Hepatocyte (in vitro differentiated cells): ENCODE results near the gene SREBF1.

Source experiments
- EZH2phosphoT487 ChIP-seq: fragments of 200-600 bp; sonication (generic); IDR thresholded peaks from one replicate; pipeline ENCODE4 v1.6.1; 2018; ENCODE audit warnings: antibody characterized with exemption, mild to moderate bottlenecking, low read depth, moderate library complexity; ENCODE audit not compliant: unreplicated experiment, severe bottlenecking
- TF ChIP-seq, protein P1 (sequence below): fragments of 200-600 bp; sonication (generic); IDR thresholded peaks from 2 replicates; pipeline ENCODE4 v1.5.1; 2016; ENCODE audit warnings: antibody characterized with exemption, mild to moderate bottlenecking; ENCODE audit not compliant: poor library complexity

DNA sequence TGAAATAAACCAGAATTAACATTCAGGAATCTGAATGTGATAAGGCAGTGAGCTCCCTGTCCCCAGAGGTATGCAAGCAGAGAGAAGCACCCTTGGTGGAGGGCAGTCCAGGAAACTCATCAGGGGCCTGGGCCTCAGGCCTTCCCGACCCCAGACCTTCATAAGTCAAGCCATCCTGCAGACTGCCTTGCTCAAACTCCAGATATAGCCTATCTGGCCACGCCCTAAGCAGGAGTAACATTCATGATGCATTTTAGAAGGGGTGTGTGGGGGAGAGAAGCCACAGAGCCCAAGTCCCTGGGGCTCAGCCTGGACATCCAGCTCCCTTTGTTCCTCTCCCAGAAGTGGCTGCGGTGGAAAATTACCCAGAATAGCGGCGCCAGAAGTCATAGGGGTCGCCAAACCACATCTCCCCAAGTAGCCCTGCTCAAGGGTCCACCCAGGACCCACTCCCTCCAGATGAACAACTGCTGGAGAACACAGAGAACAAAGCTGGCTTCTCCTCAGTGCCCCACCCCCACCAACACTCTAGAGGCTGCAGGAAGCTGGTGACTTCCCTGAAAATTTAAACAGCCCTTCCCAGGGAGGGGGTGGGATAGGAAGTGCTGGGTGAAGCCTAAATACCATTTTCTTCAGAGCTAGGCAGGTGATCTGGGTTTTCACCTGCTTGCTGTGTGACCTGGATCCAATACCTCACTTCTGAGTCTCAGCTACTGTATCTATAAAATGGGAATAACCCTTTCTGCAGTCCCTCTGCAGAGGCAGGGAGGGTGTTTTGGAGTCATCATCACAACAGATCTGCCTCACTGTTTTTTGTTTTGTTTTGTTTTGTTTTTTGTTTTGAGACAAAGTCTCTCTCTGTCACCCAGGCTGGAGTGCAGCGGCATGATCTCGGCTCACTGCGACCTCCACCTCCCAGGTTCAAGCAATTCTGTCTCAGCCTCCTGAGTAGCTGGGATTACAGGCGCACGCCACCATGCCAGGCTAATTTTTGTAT, 1.5 kb upstream of the SREBF1 start:
- TF ChIP-seq, protein P1, sequence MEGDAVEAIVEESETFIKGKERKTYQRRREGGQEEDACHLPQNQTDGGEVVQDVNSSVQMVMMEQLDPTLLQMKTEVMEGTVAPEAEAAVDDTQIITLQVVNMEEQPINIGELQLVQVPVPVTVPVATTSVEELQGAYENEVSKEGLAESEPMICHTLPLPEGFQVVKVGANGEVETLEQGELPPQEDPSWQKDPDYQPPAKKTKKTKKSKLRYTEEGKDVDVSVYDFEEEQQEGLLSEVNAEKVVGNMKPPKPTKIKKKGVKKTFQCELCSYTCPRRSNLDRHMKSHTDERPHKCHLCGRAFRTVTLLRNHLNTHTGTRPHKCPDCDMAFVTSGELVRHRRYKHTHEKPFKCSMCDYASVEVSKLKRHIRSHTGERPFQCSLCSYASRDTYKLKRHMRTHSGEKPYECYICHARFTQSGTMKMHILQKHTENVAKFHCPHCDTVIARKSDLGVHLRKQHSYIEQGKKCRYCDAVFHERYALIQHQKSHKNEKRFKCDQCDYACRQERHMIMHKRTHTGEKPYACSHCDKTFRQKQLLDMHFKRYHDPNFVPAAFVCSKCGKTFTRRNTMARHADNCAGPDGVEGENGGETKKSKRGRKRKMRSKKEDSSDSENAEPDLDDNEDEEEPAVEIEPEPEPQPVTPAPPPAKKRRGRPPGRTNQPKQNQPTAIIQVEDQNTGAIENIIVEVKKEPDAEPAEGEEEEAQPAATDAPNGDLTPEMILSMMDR, result no peak
- no peak for TF ChIP-seq EZH2phosphoT487
